Mesodermal cell (in vitro differentiated cells): Measurements from ENCODE around the gene SUMO2.
"Not testable (repeated sequence)": the region's sequence is repeated elsewhere in the genome, so short reads cannot be mapped to it uniquely, and the experiment has no call there.

Source experiments
- H3K27ac ChIP-seq: 2 replicates; pipeline ENCODE4 v1.7.0; 2013; ENCODE audit warnings: mild to moderate bottlenecking, low read depth, low read length, moderate library complexity; ENCODE audit not compliant: severe bottlenecking
- H3K36me3 ChIP-seq: 2 replicates; pipeline ENCODE4 v1.7.1; 2013; ENCODE audit warnings: mild to moderate bottlenecking, low read length, moderate library complexity; ENCODE audit not compliant: control insufficient read depth, insufficient read depth
- H3K4me1 ChIP-seq: one replicate; pipeline ENCODE4 v1.7.1; 2013; ENCODE audit warnings: mild to moderate bottlenecking, low read length; ENCODE audit not compliant: insufficient read depth, control insufficient read depth, poor library complexity, severe bottlenecking
- H3K4me3 ChIP-seq: 2 replicates; pipeline ENCODE4 v1.7.0; 2013; ENCODE audit warnings: low read length, control low read depth, mild to moderate bottlenecking; ENCODE audit not compliant: insufficient read depth, poor library complexity, severe bottlenecking; ENCODE audit errors: extremely low read depth
- H3K9me3 ChIP-seq: 2 replicates; pipeline ENCODE4 v1.7.1; 2013; ENCODE audit warnings: mild to moderate bottlenecking, low read length, moderate library complexity; ENCODE audit not compliant: control insufficient read depth
- WGBS, 2 experiments: methylation state at CpG; one replicate each; pipeline ENCODE4 v1.1.5; 2013; ENCODE audit warnings: missing lambda C conversion rate in 2 of 2; ENCODE audit not compliant: insufficient coverage in 2 of 2; 5-methylcytosine and 5-hydroxymethylcytosine counted together

The SUMO2 gene

GRCh38 chr17:75131278-75132017 lies 51.3 kb downstream of the SUMO2 start, which contains the start of gene NT5C:
NT5C (minus strand) TSS chr17:75131742; CDS start chr17:75131707, 35 bp downstream.
- no peaks in the 10 kb centered on the region for H3K9me3 ChIP-seq
- 1 to 3% methylated on average over 61 to 82 of the region's 82 CpGs for WGBS, 2 experiments
- peaks cover 14% of the 10 kb centered on the region for H3K4me1 ChIP-seq
- H3K36me3 ChIP-seq, result peaks cover 39% of the 10 kb centered on the region
- H3K4me3 ChIP-seq, result peak within 1 kb of the TSS; percentile 86
- peak within 1 kb of the TSS; percentile 89 for H3K27ac ChIP-seq

- Histone ChIP-seq H3K4me1 (peaks cover 14% of the 10 kb centered on the region), H3K4me3 (peak overlapping the region; percentile 86), H3K27ac (peak overlapping the region; percentile 89), H3K9me3 (no peaks in the 10 kb centered on the region), H3K36me3 (peaks cover 32% of the 10 kb centered on the region)
- WGBS, 2 experiments, result 12 to 25% methylated on average over 11 to 23 of the region's 29 CpGs
These were observed 52.0 kb downstream of the SUMO2 start for GRCh38 chr17:75130632-75131277.

GRCh38 chr17:75130059-75130631 lies 52.6 kb downstream of the SUMO2 start:
- H3K4me3 ChIP-seq, result peak overlapping the region; percentile 86
- no peak overlapping the region for H3K27ac ChIP-seq
- 85 to 90% methylated on average over 24 of the region's 24 CpGs for WGBS, 2 experiments
- H3K9me3 ChIP-seq, result no peaks in the 10 kb centered on the region
- H3K36me3 ChIP-seq, result peaks cover 26% of the 10 kb centered on the region
- H3K4me1 ChIP-seq, result peaks cover 12% of the 10 kb centered on the region

- H3K4me1 ChIP-seq, result peaks cover 10% of the 10 kb centered on the region
- peaks cover 21% of the 10 kb centered on the region for H3K36me3 ChIP-seq
- 87 to 91% methylated on average over 9 of the region's 9 CpGs for WGBS, 2 experiments
- H3K4me3 ChIP-seq, result no peak overlapping the region
- no peaks in the 10 kb centered on the region for H3K9me3 ChIP-seq
- H3K27ac ChIP-seq, result no peak overlapping the region
These were observed 53.2 kb downstream of the SUMO2 start for GRCh38 chr17:75129576-75129975.

GRCh38 chr17:75128694-75129505 lies 53.9 kb downstream of the SUMO2 start:
- WGBS, 2 experiments, result 96 to 97% methylated on average over 32 to 33 of the region's 33 CpGs
- H3K36me3 ChIP-seq, result peaks cover 19% of the 10 kb centered on the region
- no peak overlapping the region for H3K27ac ChIP-seq
- no peaks in the 10 kb centered on the region for H3K9me3 ChIP-seq
- H3K4me3 ChIP-seq, result no peak overlapping the region
- peaks cover 17% of the 10 kb centered on the region for H3K4me1 ChIP-seq

- Histone ChIP-seq H3K4me1 (peaks cover 18% of the 10 kb centered on the region), H3K36me3 (peaks cover 19% of the 10 kb centered on the region)
- H3K4me3 ChIP-seq, H3K27ac ChIP-seq, H3K9me3 ChIP-seq: not testable (repeated sequence)
- 90 to 98% methylated on average over 5 of the region's 5 CpGs for WGBS, 2 experiments
These were observed 54.8 kb downstream of the SUMO2 start for GRCh38 chr17:75127936-75128335.

GRCh38 chr17:75126954-75127353 lies 55.8 kb downstream of the SUMO2 start:
- H3K4me1 ChIP-seq, result peaks cover 18% of the 10 kb centered on the region
- H3K4me3 ChIP-seq, result no peak overlapping the region
- H3K36me3 ChIP-seq, result peaks cover 19% of the 10 kb centered on the region
- WGBS, 2 experiments, result 94 to 97% methylated on average over 8 of the region's 8 CpGs
- no peak overlapping the region for H3K27ac ChIP-seq
- H3K9me3 ChIP-seq, result no peaks in the 10 kb centered on the region

GRCh38 chr17:75125984-75126383 lies 56.8 kb downstream of the SUMO2 start:
- peaks cover 21% of the 10 kb centered on the region for H3K36me3 ChIP-seq
- peaks cover 18% of the 10 kb centered on the region for H3K4me1 ChIP-seq
- no peaks in the 10 kb centered on the region for H3K9me3 ChIP-seq
- H3K4me3 ChIP-seq, result no peak overlapping the region
- H3K27ac ChIP-seq, result no peak overlapping the region
- 72 to 76% methylated on average over 3 of the region's 3 CpGs for WGBS, 2 experiments

- H3K9me3 ChIP-seq, result no peaks in the 10 kb centered on the region
- H3K36me3 ChIP-seq, result peaks cover 12% of the 10 kb centered on the region
- peaks cover 10% of the 10 kb centered on the region for H3K4me1 ChIP-seq
- H3K27ac ChIP-seq, result no peak overlapping the region
- 90 to 97% methylated on average over 3 to 4 of the region's 4 CpGs for WGBS, 2 experiments
- no peak overlapping the region for H3K4me3 ChIP-seq
These were observed 58.0 kb downstream of the SUMO2 start for GRCh38 chr17:75124819-75125162.

GRCh38 chr17:75124041-75124818 lies 58.5 kb downstream of the SUMO2 start:
- H3K27ac ChIP-seq, result no peak overlapping the region

More at GRCh38 chr17:75124041-75124818, 58.5 kb downstream of the SUMO2 start:
- Histone ChIP-seq H3K36me3 (peaks cover 7% of the 10 kb centered on the region), H3K4me3 (no peak overlapping the region), H3K9me3 (no peaks in the 10 kb centered on the region), H3K4me1 (peaks cover 9% of the 10 kb centered on the region)
- 95 to 99% methylated on average over 16 of the region's 19 CpGs for WGBS, 2 experiments
